ENCODE data around the gene ATP8B4.

The ATP8B4 gene

GRCh38 chr15:49847423-49848281 is 271.4 kb downstream of the ATP8B4 start:
- no peak overlapping the region for H3K4me3 ChIP-seq (ENCODE audit: low read length)
- H3K36me3 ChIP-seq (ENCODE audit: control insufficient read depth, insufficient read depth, low read length): no peaks in the 10 kb centered on the region
- H3K27me3 ChIP-seq (ENCODE audit: control insufficient read depth, insufficient read depth, low read length): no peaks in the 10 kb centered on the region
- no peaks in the 10 kb centered on the region for H3K9me3 ChIP-seq (ENCODE audit: control insufficient read depth, low read length)
- H3K9ac ChIP-seq (ENCODE audit: low read length): no peak overlapping the region
- peaks cover 5% of the 10 kb centered on the region for H3K4me1 ChIP-seq (ENCODE audit: control insufficient read depth, insufficient read depth, low read length)

- no peaks in the 10 kb centered on the region for H3K36me3 ChIP-seq (ENCODE audit: control insufficient read depth, insufficient read depth, low read length)
- H3K27me3 ChIP-seq (ENCODE audit: control insufficient read depth, insufficient read depth, low read length): no peaks in the 10 kb centered on the region
- no peak overlapping the region for H3K4me3 ChIP-seq (ENCODE audit: low read length)
- peaks cover 5% of the 10 kb centered on the region for H3K4me1 ChIP-seq (ENCODE audit: control insufficient read depth, insufficient read depth, low read length)
- H3K9me3 ChIP-seq (ENCODE audit: control insufficient read depth, low read length): no peaks in the 10 kb centered on the region
- no peak overlapping the region for H3K9ac ChIP-seq (ENCODE audit: low read length)
Observed at GRCh38 chr15:49844390-49844789, 274.6 kb downstream of the ATP8B4 start.

- no peaks in the 10 kb centered on the region for H3K27me3 ChIP-seq (ENCODE audit: control insufficient read depth, insufficient read depth, low read length)
- peaks cover 5% of the 10 kb centered on the region for H3K4me1 ChIP-seq (ENCODE audit: control insufficient read depth, insufficient read depth, low read length)
- no peaks in the 10 kb centered on the region for H3K36me3 ChIP-seq (ENCODE audit: control insufficient read depth, insufficient read depth, low read length)
- no peak overlapping the region for H3K4me3 ChIP-seq (ENCODE audit: low read length)
- no peak overlapping the region for H3K9ac ChIP-seq (ENCODE audit: low read length)
- no peaks in the 10 kb centered on the region for H3K9me3 ChIP-seq (ENCODE audit: control insufficient read depth, low read length)
Observed at GRCh38 chr15:49843725-49844124, 275.3 kb downstream of the ATP8B4 start.

GRCh38 chr15:49842031-49842730 is 276.9 kb downstream of the ATP8B4 start:
- no peak overlapping the region for H3K9ac ChIP-seq (ENCODE audit: low read length)

GRCh38 chr15:49832511-49832910 is 286.5 kb downstream of the ATP8B4 start:
- Histone ChIP-seq H3K4me1 (ENCODE audit: control insufficient read depth, insufficient read depth, low read length) (no peaks in the 10 kb centered on the region), H3K9ac (ENCODE audit: low read length) (no peak overlapping the region), H3K27me3 (ENCODE audit: control insufficient read depth, insufficient read depth, low read length) (no peaks in the 10 kb centered on the region), H3K36me3 (ENCODE audit: control insufficient read depth, insufficient read depth, low read length) (no peaks in the 10 kb centered on the region), H3K4me3 (ENCODE audit: low read length) (no peak overlapping the region), H3K9me3 (ENCODE audit: control insufficient read depth, low read length) (no peaks in the 10 kb centered on the region)

More at GRCh38 chr15:49842031-49842730, 276.9 kb downstream of the ATP8B4 start:
- Histone ChIP-seq H3K4me3 (ENCODE audit: low read length) (no peak overlapping the region), H3K4me1 (ENCODE audit: control insufficient read depth, insufficient read depth, low read length) (no peaks in the 10 kb centered on the region), H3K36me3 (ENCODE audit: control insufficient read depth, insufficient read depth, low read length) (no peaks in the 10 kb centered on the region), H3K27me3 (ENCODE audit: control insufficient read depth, insufficient read depth, low read length) (no peaks in the 10 kb centered on the region), H3K9me3 (ENCODE audit: control insufficient read depth, low read length) (no peaks in the 10 kb centered on the region)

GRCh38 chr15:49831206-49831965 is 287.6 kb downstream of the ATP8B4 start:
- Histone ChIP-seq H3K9ac (ENCODE audit: low read length) (no peak overlapping the region), H3K27me3 (ENCODE audit: control insufficient read depth, insufficient read depth, low read length) (no peaks in the 10 kb centered on the region), H3K4me3 (ENCODE audit: low read length) (no peak overlapping the region), H3K4me1 (ENCODE audit: control insufficient read depth, insufficient read depth, low read length) (no peaks in the 10 kb centered on the region), H3K9me3 (ENCODE audit: control insufficient read depth, low read length) (no peaks in the 10 kb centered on the region), H3K36me3 (ENCODE audit: control insufficient read depth, insufficient read depth, low read length) (no peaks in the 10 kb centered on the region)

- H3K27me3 ChIP-seq (ENCODE audit: control insufficient read depth, insufficient read depth, low read length): no peaks in the 10 kb centered on the region
- H3K36me3 ChIP-seq (ENCODE audit: control insufficient read depth, insufficient read depth, low read length): no peaks in the 10 kb centered on the region
- H3K9ac ChIP-seq (ENCODE audit: low read length): no peak overlapping the region
- H3K4me1 ChIP-seq (ENCODE audit: control insufficient read depth, insufficient read depth, low read length): no peaks in the 10 kb centered on the region
- H3K4me3 ChIP-seq (ENCODE audit: low read length): no peak overlapping the region
- H3K9me3 ChIP-seq (ENCODE audit: control insufficient read depth, low read length): no peaks in the 10 kb centered on the region
Observed at GRCh38 chr15:49830391-49830790, 288.6 kb downstream of the ATP8B4 start.

- Histone ChIP-seq H3K27me3 (ENCODE audit: control insufficient read depth, insufficient read depth, low read length) (no peaks in the 10 kb centered on the region), H3K4me3 (ENCODE audit: low read length) (no peak overlapping the region), H3K36me3 (ENCODE audit: control insufficient read depth, insufficient read depth, low read length) (no peaks in the 10 kb centered on the region), H3K4me1 (ENCODE audit: control insufficient read depth, insufficient read depth, low read length) (no peaks in the 10 kb centered on the region), H3K9me3 (ENCODE audit: control insufficient read depth, low read length) (no peaks in the 10 kb centered on the region), H3K9ac (ENCODE audit: low read length) (no peak overlapping the region)
Observed at GRCh38 chr15:49827311-49827710, 291.7 kb downstream of the ATP8B4 start.

GRCh38 chr15:49826640-49827234 is 292.3 kb downstream of the ATP8B4 start:
- no peaks in the 10 kb centered on the region for H3K9me3 ChIP-seq (ENCODE audit: control insufficient read depth, low read length)
- H3K36me3 ChIP-seq (ENCODE audit: control insufficient read depth, insufficient read depth, low read length): no peaks in the 10 kb centered on the region
- no peaks in the 10 kb centered on the region for H3K4me1 ChIP-seq (ENCODE audit: control insufficient read depth, insufficient read depth, low read length)
- no peaks in the 10 kb centered on the region for H3K27me3 ChIP-seq (ENCODE audit: control insufficient read depth, insufficient read depth, low read length)
- H3K4me3 ChIP-seq (ENCODE audit: low read length): no peak overlapping the region
- no peak overlapping the region for H3K9ac ChIP-seq (ENCODE audit: low read length)

- Histone ChIP-seq H3K4me1 (ENCODE audit: control insufficient read depth, insufficient read depth, low read length) (no peaks in the 10 kb centered on the region), H3K27me3 (ENCODE audit: control insufficient read depth, insufficient read depth, low read length) (no peaks in the 10 kb centered on the region), H3K4me3 (ENCODE audit: low read length) (no peak overlapping the region), H3K9me3 (ENCODE audit: control insufficient read depth, low read length) (no peaks in the 10 kb centered on the region), H3K9ac (ENCODE audit: low read length) (no peak overlapping the region), H3K36me3 (ENCODE audit: control insufficient read depth, insufficient read depth, low read length) (no peaks in the 10 kb centered on the region)
Observed at GRCh38 chr15:49824775-49825099, 294.3 kb downstream of the ATP8B4 start.

GRCh38 chr15:49823987-49824774 is 294.9 kb downstream of the ATP8B4 start:
- Histone ChIP-seq H3K4me1 (ENCODE audit: control insufficient read depth, insufficient read depth, low read length) (no peaks in the 10 kb centered on the region), H3K9me3 (ENCODE audit: control insufficient read depth, low read length) (no peaks in the 10 kb centered on the region), H3K27me3 (ENCODE audit: control insufficient read depth, insufficient read depth, low read length) (no peaks in the 10 kb centered on the region), H3K9ac (ENCODE audit: low read length) (no peak overlapping the region), H3K4me3 (ENCODE audit: low read length) (no peak overlapping the region), H3K36me3 (ENCODE audit: control insufficient read depth, insufficient read depth, low read length) (no peaks in the 10 kb centered on the region)

Data from mucosa of stomach (tissue), 1 donor.